A549 (cell line): ENCODE measurements around the gene RFPL1. TPM values are rescaled to one million over a fixed set of nuclear protein-coding genes. Genes with fewer than 3 reads are reported as not detected.

Source experiments
- ATAC-seq, 2 experiments: fragments of 200-7000 bp in 1 of 2; fragments of >200 bp in 1 of 2; cut with Nextera tagmentation in 1 of 2; cut with Tn5 transposase in 1 of 2; 3 replicates each; pipeline versions ENCODE4 v1.8.0 to v1.9.1; 2018 to 2020; ENCODE audit warnings: mild to moderate bottlenecking in 1 of 2, moderate library complexity in 1 of 2
- CTCF ChIA-PET: fragments of 300-600 bp; sonication (Branson Sonifier 250); formaldehyde crosslinking; extraction: SDS; loops from one replicate; lab custom pipeline; 2021; ENCODE audit warnings: antibody characterized with exemption, inconsistent platforms; lab: Yijun Ruan, JAX
- POLR2A ChIA-PET: fragments of 350-600 bp; formaldehyde crosslinking; extraction: SDS; loops from one replicate; lab custom pipeline; 2021; ENCODE audit warnings: antibody characterized with exemption, inconsistent platforms; lab: Yijun Ruan, JAX
- DNase-seq, 2 experiments: peaks; one replicate each; pipeline versions ENCODE4 v3.0.0 to v3.0.0-alpha.2; 2011 to 2016; ENCODE audit warnings: low read depth in 1 of 2, low spot score in 1 of 2
- FAIRE-seq: peaks from 2 replicates; lab custom pipeline; 2011; peaks lifted over from hg19 to GRCh38; lab: Jason Lieb, UNC
- H3K27ac ChIP-seq, 2 experiments: fragments of >200 bp; sonication (Bioruptor Twin); formaldehyde crosslinking; 3 replicates each; pipeline ENCODE4 v1.5.1; 2016 to 2017
- H3K4me1 ChIP-seq: fragments of >200 bp; sonication (Bioruptor Twin); formaldehyde crosslinking; 3 replicates; pipeline ENCODE4 v1.6.1; 2016
- H3K4me2 ChIP-seq: fragments of >200 bp; sonication (Bioruptor Twin); formaldehyde crosslinking; 3 replicates; pipeline ENCODE4 v1.6.1; 2016
- H3K4me3 ChIP-seq: fragments of >200 bp; sonication (Bioruptor Twin); formaldehyde crosslinking; 3 replicates; pipeline ENCODE4 v1.5.1; 2016
- H3K9me3 ChIP-seq: fragments of >200 bp; sonication (Bioruptor Twin); formaldehyde crosslinking; 3 replicates; pipeline ENCODE4 v1.6.1; 2016
- BHLHE40 ChIP-seq: IDR thresholded peaks from 2 replicates; pipeline ENCODE4 v1.6.1; 2012; ENCODE audit warnings: low read depth, low read length, inconsistent platforms
- CBX8 ChIP-seq: fragments of 200-600 bp; sonication (generic); IDR thresholded peaks from 2 replicates; pipeline ENCODE4 v1.6.1; 2016
- CHD2 ChIP-seq: fragments of 150-350 bp; IDR thresholded peaks from 2 replicates; pipeline ENCODE4 v1.6.1; 2014; ENCODE audit warnings: low read length; ENCODE audit not compliant: partially characterized antibody
- CTCF ChIP-seq: fragments of >200 bp; sonication (Bioruptor Twin); formaldehyde crosslinking; IDR thresholded peaks from 3 replicates; pipeline ENCODE4 v1.5.1; 2016
- EHF ChIP-seq: fragments of 250-450 bp; sonication (Bioruptor Pico); IDR thresholded peaks from 2 replicates; pipeline ENCODE4 v1.5.0; 2020; ENCODE audit warnings: mild to moderate bottlenecking
- EHMT2 ChIP-seq: fragments of 200-600 bp; sonication (generic); IDR thresholded peaks from 2 replicates; pipeline ENCODE4 v1.6.1; 2016; ENCODE audit warnings: antibody characterized with exemption, low read depth, mild to moderate bottlenecking, moderate library complexity
- ELK1 ChIP-seq: fragments of 150-350 bp; IDR thresholded peaks from 2 replicates; pipeline ENCODE4 v1.6.1; 2014; ENCODE audit warnings: low read depth, mild to moderate bottlenecking, low read length
- FOSB ChIP-seq: fragments of 250-450 bp; sonication (Bioruptor Pico); IDR thresholded peaks from 2 replicates; pipeline ENCODE4 v1.5.0; 2020; ENCODE audit warnings: mild to moderate bottlenecking, moderate library complexity
- FOSL2 ChIP-seq, 2 experiments: fragments of 450-650 bp in 1 of 2; fragments of >200 bp in 1 of 2; sonication (Bioruptor Twin) in 1 of 2; formaldehyde crosslinking; IDR thresholded peaks; 2 replicates each; pipeline versions ENCODE4 v1.5.0 to v1.6.1; 2016 to 2020; ENCODE audit warnings: mild to moderate bottlenecking in 1 of 2, moderate library complexity in 1 of 2
- FOXS1 ChIP-seq: fragments of 250-450 bp; sonication (Bioruptor Pico); IDR thresholded peaks from 2 replicates; pipeline ENCODE4 v1.5.0; 2020; ENCODE audit warnings: mild to moderate bottlenecking, moderate library complexity
- GATA3 ChIP-seq: IDR thresholded peaks from 2 replicates; pipeline ENCODE4 v1.6.1; 2012; ENCODE audit warnings: borderline replicate concordance
- HDAC2 ChIP-seq: fragments of 200-600 bp; sonication (generic); IDR thresholded peaks from 2 replicates; pipeline ENCODE4 v1.6.1; 2016
- HES2 ChIP-seq: fragments of >200 bp; sonication (Bioruptor Twin); formaldehyde crosslinking; IDR thresholded peaks from 2 replicates; pipeline ENCODE4 v1.6.1; 2016
- HEYL ChIP-seq: fragments of 250-450 bp; sonication (Bioruptor Pico); IDR thresholded peaks from 2 replicates; pipeline ENCODE4 v1.8.0; 2021; ENCODE audit warnings: mild to moderate bottlenecking, moderate library complexity
- HOXB13 ChIP-seq: fragments of 250-450 bp; sonication (Bioruptor Pico); IDR thresholded peaks from 2 replicates; pipeline ENCODE4 v1.5.0; 2020; ENCODE audit warnings: low read depth, mild to moderate bottlenecking, moderate library complexity
- MAX ChIP-seq: IDR thresholded peaks from 2 replicates; pipeline ENCODE4 v1.6.1; 2012
- POLR2A ChIP-seq: IDR thresholded peaks from 2 replicates; pipeline ENCODE4 v1.6.1; 2012; ENCODE audit warnings: mild to moderate bottlenecking, low read length
- RCOR1 ChIP-seq: fragments of 150-350 bp; IDR thresholded peaks from 2 replicates; pipeline ENCODE4 v1.6.1; 2014; ENCODE audit warnings: antibody characterized with exemption, low read length, low read depth
- REST ChIP-seq: fragments of 200-600 bp; sonication (generic); IDR thresholded peaks from 2 replicates; pipeline ENCODE4 v1.6.1; 2016; ENCODE audit warnings: antibody characterized with exemption, mild to moderate bottlenecking, moderate library complexity
- SMC3 ChIP-seq: fragments of >200 bp; sonication (Bioruptor Twin); formaldehyde crosslinking; IDR thresholded peaks from 3 replicates; pipeline ENCODE4 v1.6.1; 2018; ENCODE audit warnings: inconsistent platforms
- ZNF302 ChIP-seq: fragments of 250-450 bp; sonication (Bioruptor Pico); IDR thresholded peaks from 2 replicates; pipeline ENCODE4 v1.9.0; 2021; ENCODE audit warnings: inconsistent platforms, mild to moderate bottlenecking, moderate library complexity
- ZSCAN20 ChIP-seq: fragments of 250-450 bp; sonication (Bioruptor Pico); IDR thresholded peaks from 2 replicates; pipeline ENCODE4 v1.8.0; 2022; ENCODE audit warnings: mild to moderate bottlenecking, moderate library complexity
- WGBS: methylation state at CpG from one replicate; pipeline ENCODE4 v1.1.6; 2017; ENCODE audit errors: missing lambda C conversion rate; 5-methylcytosine and 5-hydroxymethylcytosine counted together
- polyA plus RNA-seq, 4 experiments: library from polyadenylated mRNA; depleted of rRNA in 3 of 4; stranded (reverse); fragments of >200 nt; fragmentation: RNase III in 1 of 4; extraction: RNeasy Plus Mini Kit Qiagen cat#74134 plus additional on column Dnase treatment in 1 of 4; gene quantifications; 2 replicates in 3 of 4; 3 replicates in 1 of 4; pipeline ENCODE4 v1.2.3, GENCODE V29; 2011 to 2017

The RFPL1 gene
- polyA plus RNA-seq, 2 of the 4 experiments (the other 2 are of a cell fraction): not detected

- TF ChIP-seq HES2 (no peak), FOXS1 (CRISPR knock-in tag) (no peak), CBX8 (no peak), MAX (no peak)
- TF ChIP-seq, all 56 proteins: peak for 0
Measured at GRCh38 chr22:29427176-29427760, 11.1 kb upstream of the RFPL1 start (continued).

- 83% methylated on average over 5 of the region's 5 CpGs for WGBS
- H3K4me3 ChIP-seq: no peak overlapping the region
- no peak overlapping the region for H3K4me2 ChIP-seq
- ChIA-PET CTCF (interaction anchor here (1.1 to 1.5 kb wide), 2 partner anchors 8 to 38 kb away, joined by 3 read pairs; no protein-coding TSS in a partner anchor), POLR2A (no interaction called here)
- H3K9me3 ChIP-seq: no peaks in the 10 kb centered on the region
- TF ChIP-seq FOSB (CRISPR knock-in tag) (no peak), ZNF302 (no peak), HOXB13 (CRISPR knock-in tag) (no peak), REST (no peak), CBX8 (no peak), FOSL2 (IDR thresholded peaks at IDR 0.05) (no peak), FOSL2 (CRISPR knock-in tag; IDR thresholded peaks at IDR 0.05) (no peak), SMC3 (no peak), EHF (CRISPR knock-in tag) (no peak)
- FAIRE-seq (no peak), ATAC-seq (no peak), DNase-seq (no peak)
- no peak overlapping the region for H3K27ac ChIP-seq
- H3K4me1 ChIP-seq: no peaks in the 10 kb centered on the region
Measured at GRCh38 chr22:29431986-29432385, 6.4 kb upstream of the RFPL1 start.

- TF ChIP-seq POLR2A (no peak), ZSCAN20 (CRISPR knock-in tag) (no peak), HOXB13 (CRISPR knock-in tag) (no peak), RCOR1 (no peak), GATA3 (no peak), CHD2 (no peak), HDAC2 (no peak), ELK1 (no peak), HEYL (no peak), REST (no peak), EHMT2 (no peak), BHLHE40 (no peak), CTCF (no peak)
- DNase-seq (no peak), FAIRE-seq (no peak), ATAC-seq (no peak)
- H3K27ac ChIP-seq: no peak overlapping the region
- no peaks in the 10 kb centered on the region for H3K9me3 ChIP-seq
- no peak overlapping the region for H3K4me3 ChIP-seq
- ChIA-PET POLR2A (no interaction called here), CTCF (interaction anchor here (1.3 kb wide), 1 partner anchor 37 kb away, joined by 3 read pairs; no protein-coding TSS in a partner anchor)
- 93% methylated on average over 3 of the region's 3 CpGs for WGBS
- H3K4me2 ChIP-seq: no peak overlapping the region
- no peaks in the 10 kb centered on the region for H3K4me1 ChIP-seq
Measured at GRCh38 chr22:29433856-29434255, 4.5 kb upstream of the RFPL1 start.
